Activated CD4-positive, alpha-beta memory T cell treated with anti-CD3 and anti-CD28 coated beads for 36 hours (primary cell): ENCODE results near the gene PDE2A. TPM values are rescaled to one million over a fixed set of nuclear protein-coding genes. Genes with fewer than 3 reads are reported as not detected.
"Not testable (repeated sequence)": the region's sequence is repeated elsewhere in the genome, so short reads cannot be mapped to it uniquely, and the experiment has no call there.

Source experiments
- CTCF ChIA-PET: fragments of 350-600 bp; sonication (Branson Sonifier 250); formaldehyde crosslinking; loops from one replicate; lab custom pipeline; 2021; ENCODE audit warnings: antibody characterized with exemption, inconsistent platforms; lab: Charles Lee
- POLR2A ChIA-PET: fragments of 350-600 bp; sonication (Branson Sonifier 250); formaldehyde crosslinking; loops from one replicate; lab custom pipeline; 2021; ENCODE audit warnings: antibody characterized with exemption; lab: Charles Lee
- DNase-seq: peaks from one replicate; pipeline ENCODE4 v3.0.0-alpha.2; 2020
- H3K27ac Mint-ChIP-seq: one replicate; pipeline ENCODE4 v1.8.0; 2021; ENCODE audit warnings: mixed read lengths
- H3K27me3 Mint-ChIP-seq: one replicate; pipeline ENCODE4 v1.8.0; 2021; ENCODE audit warnings: mixed read lengths
- H3K36me3 Mint-ChIP-seq: one replicate; pipeline ENCODE4 v1.8.0; 2021; ENCODE audit warnings: mixed read lengths
- H3K4me1 Mint-ChIP-seq: one replicate; pipeline ENCODE4 v1.8.0; 2021; ENCODE audit warnings: low read depth, mixed read lengths
- H3K4me3 Mint-ChIP-seq: one replicate; pipeline ENCODE4 v1.8.0; 2021; ENCODE audit warnings: mild to moderate bottlenecking, mixed read lengths
- H3K9me3 Mint-ChIP-seq: one replicate; pipeline ENCODE4 v1.8.0; 2021; ENCODE audit warnings: mixed read lengths
- intact Hi-C: fragments of 100-400 bp; cut with micrococcal nuclease; formaldehyde crosslinking; loops from one replicate; pipeline ENCODE4 v1.15.1; 2023
- total RNA-seq, 2 experiments: library from RNA; stranded (reverse); gene quantifications; one replicate each; pipeline ENCODE4 v1.2.3, GENCODE V29; 2021

Gene PDE2A
- total RNA-seq, 2 experiments from 2014 or later: 0.29 to 0.97 TPM

DNA sequence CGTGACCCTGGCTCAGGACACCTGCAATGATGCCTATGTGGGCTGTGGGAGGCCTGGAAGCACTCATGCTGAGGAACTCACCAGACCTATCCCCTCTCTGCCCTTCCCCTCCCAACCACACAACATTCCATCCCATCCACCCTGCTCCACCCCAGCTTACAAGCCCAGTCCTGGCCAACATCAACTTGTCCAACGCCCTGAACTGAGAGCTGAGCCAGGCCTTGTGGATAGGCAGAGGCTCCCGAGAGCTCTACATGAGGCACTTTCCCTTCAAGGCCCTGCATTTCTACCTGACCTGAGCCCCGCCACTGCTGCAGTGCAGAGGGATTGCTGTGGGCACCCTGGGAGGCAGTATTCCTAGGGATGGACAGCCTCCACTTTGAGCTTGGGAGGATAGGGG, 112.4 kb downstream of the PDE2A start:
- Mint-ChIP-seq H3K27ac (no peak overlapping the region), H3K27me3 (no peaks in the 10 kb centered on the region), H3K36me3 (no peaks in the 10 kb centered on the region), H3K4me3 (no peak overlapping the region), H3K9me3 (no peaks in the 10 kb centered on the region), H3K4me1 (no peaks in the 10 kb centered on the region)
- intact Hi-C loops: no loop called here
- CTCF ChIA-PET: interaction anchor here (1.8 to 2.3 kb wide), 2 partner anchors 12 to 91 kb away, joined by 7 to 13 read pairs; no protein-coding TSS in a partner anchor
- POLR2A ChIA-PET: no interaction called here
- no peak for DNase-seq

DNA sequence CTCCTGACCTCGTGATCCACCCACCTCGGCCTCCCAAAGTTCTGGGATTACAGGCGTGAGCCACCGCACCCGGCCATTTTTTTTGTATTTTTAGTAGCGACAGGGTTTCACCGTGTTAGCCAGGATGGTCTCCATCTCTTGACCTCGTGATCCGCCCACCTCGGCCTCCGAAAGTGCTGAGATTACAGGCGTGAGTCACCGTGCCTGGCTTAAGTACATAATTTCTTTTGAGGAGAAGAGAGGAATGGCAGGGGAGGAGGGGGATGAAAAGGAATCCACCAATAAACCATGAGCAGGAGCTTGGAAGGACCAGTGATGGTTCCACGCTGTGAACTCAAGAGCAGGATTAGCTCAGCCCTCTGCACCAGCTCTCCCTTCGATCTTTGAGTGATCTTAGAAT, 113.4 kb downstream of the PDE2A start:
- H3K36me3 Mint-ChIP-seq, H3K27ac Mint-ChIP-seq, DNase-seq, H3K9me3 Mint-ChIP-seq, intact Hi-C loops, POLR2A ChIA-PET, H3K4me1 Mint-ChIP-seq, H3K27me3 Mint-ChIP-seq, H3K4me3 Mint-ChIP-seq: not testable (repeated sequence)
- CTCF ChIA-PET: interaction anchor here (0.6 to 2.3 kb wide), 3 partner anchors 13 to 90 kb away, joined by 3 to 13 read pairs (median 7); no protein-coding TSS in a partner anchor

DNA sequence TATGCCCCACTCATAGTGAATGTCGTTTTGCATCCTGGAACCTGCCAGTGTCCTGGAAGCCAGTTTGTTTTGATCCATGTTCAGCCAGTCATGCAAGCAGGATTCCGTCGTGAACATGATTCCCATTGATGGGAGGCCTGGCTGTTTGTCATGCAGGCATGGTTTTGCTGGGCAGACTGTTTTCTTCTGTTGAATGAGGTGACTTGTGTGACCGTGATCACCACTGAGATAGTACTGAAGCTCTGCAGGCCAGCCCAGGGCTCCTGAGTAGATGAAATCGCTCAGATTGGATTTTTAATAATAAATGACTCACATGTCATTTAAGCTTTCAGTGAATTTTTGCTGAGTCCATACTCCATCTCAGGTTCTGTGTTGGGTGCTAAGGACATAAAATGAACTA, 117.8 kb downstream of the PDE2A start:
- no peaks in the 10 kb centered on the region for H3K9me3 Mint-ChIP-seq

GRCh38 chr11:72555014-72555522, 119.2 kb downstream of the PDE2A start:
- H3K9me3 Mint-ChIP-seq, H3K4me3 Mint-ChIP-seq, H3K4me1 Mint-ChIP-seq, H3K36me3 Mint-ChIP-seq, POLR2A ChIA-PET, H3K27me3 Mint-ChIP-seq, DNase-seq, intact Hi-C loops, H3K27ac Mint-ChIP-seq: not testable (repeated sequence)
- CTCF ChIA-PET: interaction anchor here (0.7 to 5.1 kb wide), 4 partner anchors 13 to 99 kb away, joined by 3 to 69 read pairs (median 10); no protein-coding TSS in a partner anchor

More for the DNA sequence above, 117.8 kb downstream of the PDE2A start:
- Mint-ChIP-seq H3K4me1 (peaks cover 7% of the 10 kb centered on the region), H3K36me3 (no peaks in the 10 kb centered on the region), H3K4me3 (no peak overlapping the region), H3K27ac (no peak overlapping the region), H3K27me3 (peaks cover 5% of the 10 kb centered on the region)
- intact Hi-C loops: no loop called here
- CTCF ChIA-PET: interaction anchor here (0.9 to 2.6 kb wide), 2 partner anchors 85 to 110 kb away, joined by 3 to 10 read pairs; no protein-coding TSS in a partner anchor
- no peak for DNase-seq
- POLR2A ChIA-PET: no interaction called here

DNA sequence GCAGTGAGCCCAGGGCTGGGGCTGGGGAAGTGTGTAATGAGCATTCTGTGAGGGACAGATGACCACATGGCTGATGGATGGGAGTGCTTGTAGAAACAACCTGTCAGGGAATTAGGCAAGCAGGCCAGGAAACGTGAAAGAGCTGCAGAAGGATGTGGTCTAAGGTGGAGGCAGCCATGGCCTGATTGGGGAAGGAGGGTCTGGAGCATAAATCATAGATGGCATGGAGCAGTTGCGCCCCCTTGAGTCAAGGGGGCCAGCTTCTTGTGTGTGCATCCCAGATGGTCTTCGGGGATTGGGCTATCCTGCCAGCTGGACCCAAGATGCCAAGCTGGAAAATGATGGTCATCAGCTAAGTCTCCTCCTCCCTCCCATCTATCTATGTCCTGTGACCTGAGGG, 120.5 kb downstream of the PDE2A start:
- intact Hi-C loops: loop anchor here (1.0 kb wide), 2 partner anchors 71 to 82 kb away; no protein-coding TSS in a partner anchor
- peak; percentile 58 for DNase-seq
- ChIA-PET POLR2A (no interaction called here), CTCF (interaction anchor here (0.6 to 5.1 kb wide), 11 partner anchors 11 to 143 kb away, joined by 3 to 69 read pairs (median 4); no protein-coding TSS in a partner anchor)
- Mint-ChIP-seq H3K27ac (no peak overlapping the region), H3K9me3 (no peaks in the 10 kb centered on the region), H3K27me3 (peaks cover 5% of the 10 kb centered on the region), H3K36me3 (no peaks in the 10 kb centered on the region), H3K4me3 (no peak overlapping the region), H3K4me1 (peaks cover 7% of the 10 kb centered on the region)

- intact Hi-C loops: no loop called here
- Mint-ChIP-seq H3K27ac (no peak overlapping the region), H3K9me3 (no peaks in the 10 kb centered on the region), H3K27me3 (peaks cover 5% of the 10 kb centered on the region), H3K4me1 (peaks cover 7% of the 10 kb centered on the region), H3K36me3 (no peaks in the 10 kb centered on the region), H3K4me3 (no peak overlapping the region)
- DNase-seq: no peak
- ChIA-PET CTCF (interaction anchor here (1.6 to 5.1 kb wide), 3 partner anchors 73 to 132 kb away, joined by 6 to 69 read pairs (median 16); no protein-coding TSS in a partner anchor), POLR2A (no interaction called here)
These were observed 121.8 kb downstream of the PDE2A start for GRCh38 chr11:72552399-72552910.

GRCh38 chr11:72551571-72551970, 122.7 kb downstream of the PDE2A start:
- Mint-ChIP-seq H3K4me1 (peaks cover 7% of the 10 kb centered on the region), H3K27ac (no peak overlapping the region), H3K36me3 (no peaks in the 10 kb centered on the region), H3K9me3 (no peaks in the 10 kb centered on the region), H3K27me3 (peaks cover 5% of the 10 kb centered on the region), H3K4me3 (no peak overlapping the region)
- ChIA-PET POLR2A (no interaction called here), CTCF (interaction anchor here (0.5 to 5.1 kb wide), 3 partner anchors 70 to 407 kb away, joined by 3 to 69 read pairs (median 4); no protein-coding TSS in a partner anchor)
- intact Hi-C loops: no loop called here
- no peak for DNase-seq

- H3K27ac Mint-ChIP-seq: no peak overlapping the region
- H3K9me3 Mint-ChIP-seq: no peaks in the 10 kb centered on the region
- H3K4me3 Mint-ChIP-seq: no peak overlapping the region
- no peaks in the 10 kb centered on the region for H3K36me3 Mint-ChIP-seq
- ChIA-PET POLR2A (no interaction called here), CTCF (interaction anchor here (0.7 to 3.1 kb wide), 3 partner anchors 12 to 789 kb away, joined by 4 to 15 read pairs (median 7); no protein-coding TSS in a partner anchor)
- no peaks in the 10 kb centered on the region for H3K27me3 Mint-ChIP-seq
- no peak for DNase-seq
- intact Hi-C loops: no loop called here
- H3K4me1 Mint-ChIP-seq: peaks cover 1% of the 10 kb centered on the region
These were observed 125.8 kb downstream of the PDE2A start for GRCh38 chr11:72548463-72548862.

GRCh38 chr11:72546866-72547265, 127.4 kb downstream of the PDE2A start:
- no peak overlapping the region for H3K27ac Mint-ChIP-seq
- intact Hi-C loops: no loop called here
- H3K36me3 Mint-ChIP-seq: no peaks in the 10 kb centered on the region
- H3K9me3 Mint-ChIP-seq: no peaks in the 10 kb centered on the region
- ChIA-PET POLR2A (no interaction called here), CTCF (interaction anchor here (3.1 kb wide), 1 partner anchor 75 kb away, joined by 15 read pairs; no protein-coding TSS in a partner anchor)
- H3K4me3 Mint-ChIP-seq: no peak overlapping the region
- H3K4me1 Mint-ChIP-seq: no peaks in the 10 kb centered on the region
- H3K27me3 Mint-ChIP-seq: no peaks in the 10 kb centered on the region
- DNase-seq: no peak

DNA sequence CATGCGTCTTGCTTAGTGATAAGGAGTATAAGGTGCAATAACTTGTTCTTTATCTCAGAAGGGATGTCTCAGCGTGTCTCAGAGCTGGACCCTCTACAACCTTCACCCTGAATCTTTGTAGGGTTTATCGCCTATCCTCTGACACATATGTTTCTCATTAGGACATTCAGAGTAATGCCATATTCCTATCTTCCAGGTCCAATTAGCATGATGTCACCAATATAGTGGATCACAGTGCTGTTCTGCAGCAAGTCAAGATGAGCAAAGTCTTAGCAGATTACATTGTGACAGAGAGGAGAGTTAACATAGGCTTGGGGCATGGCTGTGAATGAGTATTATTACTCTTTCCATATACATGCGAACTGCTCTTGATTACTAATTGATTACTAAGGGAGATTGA, 129.6 kb downstream of the PDE2A start:
- H3K9me3 Mint-ChIP-seq: no peaks in the 10 kb centered on the region
- H3K4me3 Mint-ChIP-seq: no peak overlapping the region
- no peak for DNase-seq
- POLR2A ChIA-PET: no interaction called here
- no peaks in the 10 kb centered on the region for H3K36me3 Mint-ChIP-seq
- H3K27me3 Mint-ChIP-seq: no peaks in the 10 kb centered on the region
- CTCF ChIA-PET: interaction anchor here (1.5 kb wide), 1 partner anchor 73 kb away, joined by 4 read pairs; no protein-coding TSS in a partner anchor
- H3K27ac Mint-ChIP-seq: no peak overlapping the region
- H3K4me1 Mint-ChIP-seq: no peaks in the 10 kb centered on the region
- intact Hi-C loops: no loop called here

DNA sequence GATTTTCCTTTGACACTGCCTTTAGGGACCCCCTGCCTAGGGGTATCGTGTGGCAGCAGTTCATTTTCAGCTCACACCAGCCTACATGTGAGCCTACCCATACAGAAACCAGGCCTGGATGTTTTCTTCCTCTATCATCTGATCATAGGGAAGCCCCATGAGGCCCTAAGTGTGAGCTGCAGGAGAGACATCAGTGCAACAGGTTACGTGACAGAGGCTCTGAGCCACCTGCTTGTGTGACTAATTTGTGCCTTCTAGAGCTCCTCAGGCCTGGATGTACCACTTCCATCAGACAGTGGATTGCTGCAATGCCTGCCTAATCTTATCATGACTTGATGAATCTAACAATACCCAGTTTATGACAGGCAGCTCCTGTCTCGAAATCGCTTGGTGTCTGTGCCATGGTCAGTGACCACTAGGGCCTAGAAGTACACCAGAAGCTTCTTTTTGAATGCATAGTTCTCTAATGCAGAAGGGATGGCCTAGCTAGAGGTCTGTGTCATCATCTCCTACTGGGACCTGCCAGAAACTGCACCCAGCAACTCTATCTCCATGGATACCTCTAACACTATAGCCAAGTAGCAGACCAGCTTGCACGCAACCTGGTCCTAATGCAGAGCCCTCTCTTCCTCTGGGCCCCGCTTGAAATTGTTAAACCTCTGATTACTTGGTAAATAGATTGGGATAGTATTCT, 130.2 kb downstream of the PDE2A start:
- no peak overlapping the region for H3K4me3 Mint-ChIP-seq
- H3K9me3 Mint-ChIP-seq: no peaks in the 10 kb centered on the region
- no peak overlapping the region for H3K27ac Mint-ChIP-seq
- POLR2A ChIA-PET: no interaction called here
- H3K36me3 Mint-ChIP-seq: no peaks in the 10 kb centered on the region
- H3K4me1 Mint-ChIP-seq: no peaks in the 10 kb centered on the region
- intact Hi-C loops: no loop called here
- DNase-seq: no peak
- no peaks in the 10 kb centered on the region for H3K27me3 Mint-ChIP-seq
- CTCF ChIA-PET: interaction anchor here (0.6 kb wide), 1 partner anchor 349 kb away, joined by 3 read pairs; no protein-coding TSS in a partner anchor
